SK-N-SH treated with all-trans-retinoic acid at 6 μM for 48 hours (cell line): Measurements from ENCODE around the gene SAMD1.

ENCODE experiments used
- ATAC-seq: fragments of 200-7000 bp; cut with Tn5 transposase; 3 replicates; pipeline ENCODE4 v1.9.1; 2020; ENCODE audit warnings: mild to moderate bottlenecking, moderate library complexity
- ARNTL ChIP-seq: fragments of 450-650 bp; formaldehyde crosslinking; IDR thresholded peaks from 2 replicates; pipeline ENCODE4 v1.5.0; 2020; ENCODE audit warnings: low read depth, mild to moderate bottlenecking, moderate library complexity, borderline replicate concordance
- BACH2 ChIP-seq: fragments of 250-450 bp; sonication (Bioruptor Pico); IDR thresholded peaks from 2 replicates; pipeline ENCODE4 v1.9.0; 2021; ENCODE audit warnings: mild to moderate bottlenecking, borderline replicate concordance
- CSDC2 ChIP-seq: fragments of 250-450 bp; sonication (Bioruptor Pico); IDR thresholded peaks from 2 replicates; pipeline ENCODE4 v1.5.0; 2020; ENCODE audit warnings: mild to moderate bottlenecking, moderate library complexity
- ESRRG ChIP-seq: fragments of 250-450 bp; sonication (Bioruptor Pico); IDR thresholded peaks from 2 replicates; pipeline ENCODE4 v1.6.1; 2021; ENCODE audit warnings: mild to moderate bottlenecking
- GLIS3 ChIP-seq: fragments of 250-450 bp; sonication (Bioruptor Pico); IDR thresholded peaks from 2 replicates; pipeline ENCODE4 v1.5.0; 2020; ENCODE audit warnings: mild to moderate bottlenecking, moderate library complexity
- ISL1 ChIP-seq: fragments of 250-450 bp; sonication (Bioruptor Pico); IDR thresholded peaks from 2 replicates; pipeline ENCODE4 v2.1.2; 2022; ENCODE audit warnings: mild to moderate bottlenecking, moderate library complexity
- OSR1 ChIP-seq: fragments of 250-450 bp; sonication (Bioruptor Pico); IDR thresholded peaks from 2 replicates; pipeline ENCODE4 v1.8.0; 2022; ENCODE audit warnings: moderate library complexity, mild to moderate bottlenecking, inconsistent platforms
- RARB ChIP-seq: fragments of 250-450 bp; sonication (Bioruptor Pico); IDR thresholded peaks from 2 replicates; pipeline ENCODE4 v1.8.0; 2021; ENCODE audit warnings: mild to moderate bottlenecking, moderate library complexity
- SNAI2 ChIP-seq: fragments of 250-450 bp; sonication (Bioruptor Pico); IDR thresholded peaks from 2 replicates; pipeline ENCODE4 v1.5.0; 2020; ENCODE audit warnings: mild to moderate bottlenecking, moderate library complexity
- TCF4 ChIP-seq: fragments of 250-450 bp; sonication (Bioruptor Pico); IDR thresholded peaks from 2 replicates; pipeline ENCODE4 v1.8.0; 2021; ENCODE audit warnings: mild to moderate bottlenecking, moderate library complexity, borderline replicate concordance
- TOX ChIP-seq: fragments of 250-450 bp; sonication (Bioruptor Pico); IDR thresholded peaks from 2 replicates; pipeline ENCODE4 v1.8.0; 2021; ENCODE audit warnings: mild to moderate bottlenecking, moderate library complexity, borderline replicate concordance
- ZC3H10 ChIP-seq: fragments of 250-450 bp; sonication (Bioruptor Pico); IDR thresholded peaks from 2 replicates; pipeline ENCODE4 v1.5.1; 2021; ENCODE audit warnings: mild to moderate bottlenecking, moderate library complexity
- ZFP3 ChIP-seq: fragments of 250-450 bp; sonication (Bioruptor Pico); IDR thresholded peaks from 2 replicates; pipeline ENCODE4 v1.5.0; 2020; ENCODE audit warnings: mild to moderate bottlenecking, moderate library complexity
- ZFP30 ChIP-seq: fragments of 450-650 bp; formaldehyde crosslinking; IDR thresholded peaks from 2 replicates; pipeline ENCODE4 v1.5.0; 2022; ENCODE audit warnings: mild to moderate bottlenecking, moderate library complexity
- ZNF565 ChIP-seq: fragments of 450-650 bp; formaldehyde crosslinking; conservative IDR thresholded peaks from 2 replicates; pipeline ENCODE4 v1.5.0; 2020; ENCODE audit warnings: low read depth, mild to moderate bottlenecking, moderate library complexity
- ZNF70 ChIP-seq: fragments of 450-650 bp; formaldehyde crosslinking; IDR thresholded peaks from 2 replicates; pipeline ENCODE4 v1.5.0; 2020; ENCODE audit warnings: mild to moderate bottlenecking, moderate library complexity
- ZNF8 ChIP-seq: fragments of 450-650 bp; formaldehyde crosslinking; IDR thresholded peaks from 2 replicates; pipeline ENCODE4 v1.5.0; 2020; ENCODE audit warnings: mild to moderate bottlenecking, moderate library complexity
- TF ChIP-seq, protein P1 (sequence below): fragments of 250-450 bp; sonication (Bioruptor Pico); IDR thresholded peaks from 2 replicates; pipeline ENCODE4 v1.8.0; 2020; ENCODE audit warnings: mild to moderate bottlenecking, moderate library complexity, borderline replicate concordance
- TF ChIP-seq, protein P2 (sequence below): fragments of 250-450 bp; sonication (Bioruptor Pico); IDR thresholded peaks from 2 replicates; pipeline ENCODE4 v1.5.0; 2020; ENCODE audit warnings: mild to moderate bottlenecking, moderate library complexity
- TF ChIP-seq, protein P3 (sequence below): fragments of 250-450 bp; sonication (Bioruptor Pico); IDR thresholded peaks from 2 replicates; pipeline ENCODE4 v1.8.0; 2021; ENCODE audit warnings: low read depth, mild to moderate bottlenecking, moderate library complexity, borderline replicate concordance
- TF ChIP-seq, protein P4 (sequence below): fragments of 250-450 bp; sonication (Bioruptor Pico); IDR thresholded peaks from 2 replicates; pipeline ENCODE4 v1.5.1; 2020; ENCODE audit warnings: low read depth, mild to moderate bottlenecking, moderate library complexity
- TF ChIP-seq, protein P5 (sequence below): fragments of 250-450 bp; sonication (Bioruptor Pico); IDR thresholded peaks from 2 replicates; pipeline ENCODE4 v1.5.1; 2021; ENCODE audit warnings: mild to moderate bottlenecking, moderate library complexity

SAMD1 gene

DNA sequence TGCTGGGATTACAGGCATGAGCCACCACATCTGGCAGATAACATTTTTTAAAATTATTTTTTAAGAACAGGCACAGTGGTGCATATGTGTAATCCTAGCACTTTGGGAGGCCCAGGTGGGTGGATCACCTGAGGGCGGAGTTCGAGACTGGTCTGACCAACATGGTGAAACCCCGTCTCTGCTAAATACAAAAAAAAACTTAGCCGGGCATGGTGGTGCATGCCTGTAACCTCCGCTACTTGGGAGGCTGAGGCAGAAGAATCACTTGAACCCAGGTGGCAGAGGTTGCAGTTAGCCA is 28.0 kb downstream of the SAMD1 start:
- TF ChIP-seq ZNF565 (CRISPR knock-in tag) (no peak), ZNF70 (CRISPR knock-in tag) (no peak)
- no peak for ATAC-seq

DNA sequence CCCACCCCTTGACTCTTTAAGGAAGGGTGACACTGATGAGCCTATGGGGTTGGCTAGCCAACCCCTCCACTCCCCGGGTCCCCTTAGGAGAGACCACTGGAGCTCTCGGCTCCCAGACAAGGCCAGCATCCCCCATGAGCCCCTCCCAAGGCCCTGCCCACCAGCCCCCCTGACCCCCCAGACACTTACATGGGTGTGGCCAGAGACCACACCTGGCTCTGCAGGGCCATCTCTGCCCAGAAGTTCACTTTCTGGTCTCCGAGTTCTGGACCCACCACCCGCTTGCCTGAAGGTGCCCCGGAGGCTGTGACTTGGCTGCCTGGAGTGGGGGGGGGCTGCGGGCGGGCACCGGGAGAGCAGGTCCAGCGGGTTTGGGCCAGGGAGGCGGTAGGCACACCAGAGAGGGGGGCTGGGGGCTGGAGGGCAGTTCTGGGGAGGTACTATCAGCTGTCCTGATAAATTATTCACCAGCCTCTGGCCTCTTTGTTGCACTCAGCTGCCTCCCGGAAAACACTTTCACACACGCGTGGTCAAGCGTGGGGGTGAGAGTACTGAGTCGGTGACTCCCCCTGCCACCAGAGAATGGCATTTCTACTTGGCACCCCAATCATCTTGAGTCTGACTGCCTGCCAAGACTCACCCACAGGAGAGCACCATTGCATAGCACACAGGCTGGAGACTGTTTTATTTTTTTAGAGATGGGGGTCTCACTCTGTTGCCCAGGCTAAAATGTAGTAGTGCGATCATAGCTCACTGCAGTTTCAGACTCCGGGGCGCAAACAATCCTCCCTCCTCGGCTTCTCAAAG is 28.6 kb downstream of the SAMD1 start, which contains the start of gene PALM3:
TSS of gene PALM3 (minus strand) at position 326 of the 807 bp plus-strand sequence. CDS start at position 230, 96 bp downstream.
- TF ChIP-seq, protein P1, sequence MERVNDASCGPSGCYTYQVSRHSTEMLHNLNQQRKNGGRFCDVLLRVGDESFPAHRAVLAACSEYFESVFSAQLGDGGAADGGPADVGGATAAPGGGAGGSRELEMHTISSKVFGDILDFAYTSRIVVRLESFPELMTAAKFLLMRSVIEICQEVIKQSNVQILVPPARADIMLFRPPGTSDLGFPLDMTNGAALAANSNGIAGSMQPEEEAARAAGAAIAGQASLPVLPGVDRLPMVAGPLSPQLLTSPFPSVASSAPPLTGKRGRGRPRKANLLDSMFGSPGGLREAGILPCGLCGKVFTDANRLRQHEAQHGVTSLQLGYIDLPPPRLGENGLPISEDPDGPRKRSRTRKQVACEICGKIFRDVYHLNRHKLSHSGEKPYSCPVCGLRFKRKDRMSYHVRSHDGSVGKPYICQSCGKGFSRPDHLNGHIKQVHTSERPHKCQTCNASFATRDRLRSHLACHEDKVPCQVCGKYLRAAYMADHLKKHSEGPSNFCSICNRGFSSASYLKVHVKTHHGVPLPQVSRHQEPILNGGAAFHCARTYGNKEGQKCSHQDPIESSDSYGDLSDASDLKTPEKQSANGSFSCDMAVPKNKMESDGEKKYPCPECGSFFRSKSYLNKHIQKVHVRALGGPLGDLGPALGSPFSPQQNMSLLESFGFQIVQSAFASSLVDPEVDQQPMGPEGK (CRISPR knock-in tag), result no peak
- TF ChIP-seq, protein P2, sequence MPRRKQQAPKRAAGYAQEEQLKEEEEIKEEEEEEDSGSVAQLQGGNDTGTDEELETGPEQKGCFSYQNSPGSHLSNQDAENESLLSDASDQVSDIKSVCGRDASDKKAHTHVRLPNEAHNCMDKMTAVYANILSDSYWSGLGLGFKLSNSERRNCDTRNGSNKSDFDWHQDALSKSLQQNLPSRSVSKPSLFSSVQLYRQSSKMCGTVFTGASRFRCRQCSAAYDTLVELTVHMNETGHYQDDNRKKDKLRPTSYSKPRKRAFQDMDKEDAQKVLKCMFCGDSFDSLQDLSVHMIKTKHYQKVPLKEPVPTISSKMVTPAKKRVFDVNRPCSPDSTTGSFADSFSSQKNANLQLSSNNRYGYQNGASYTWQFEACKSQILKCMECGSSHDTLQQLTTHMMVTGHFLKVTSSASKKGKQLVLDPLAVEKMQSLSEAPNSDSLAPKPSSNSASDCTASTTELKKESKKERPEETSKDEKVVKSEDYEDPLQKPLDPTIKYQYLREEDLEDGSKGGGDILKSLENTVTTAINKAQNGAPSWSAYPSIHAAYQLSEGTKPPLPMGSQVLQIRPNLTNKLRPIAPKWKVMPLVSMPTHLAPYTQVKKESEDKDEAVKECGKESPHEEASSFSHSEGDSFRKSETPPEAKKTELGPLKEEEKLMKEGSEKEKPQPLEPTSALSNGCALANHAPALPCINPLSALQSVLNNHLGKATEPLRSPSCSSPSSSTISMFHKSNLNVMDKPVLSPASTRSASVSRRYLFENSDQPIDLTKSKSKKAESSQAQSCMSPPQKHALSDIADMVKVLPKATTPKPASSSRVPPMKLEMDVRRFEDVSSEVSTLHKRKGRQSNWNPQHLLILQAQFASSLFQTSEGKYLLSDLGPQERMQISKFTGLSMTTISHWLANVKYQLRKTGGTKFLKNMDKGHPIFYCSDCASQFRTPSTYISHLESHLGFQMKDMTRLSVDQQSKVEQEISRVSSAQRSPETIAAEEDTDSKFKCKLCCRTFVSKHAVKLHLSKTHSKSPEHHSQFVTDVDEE, result no peak
- no peak for TF ChIP-seq OSR1 (CRISPR knock-in tag)
- no peak for TF ChIP-seq ARNTL (CRISPR knock-in tag)
- TF ChIP-seq ZNF8 (CRISPR knock-in tag), result no peak
- TF ChIP-seq ZNF565 (CRISPR knock-in tag), result no peak
- TF ChIP-seq TCF4, result no peak
- TF ChIP-seq TOX (CRISPR knock-in tag), result no peak
- TF ChIP-seq, protein P3, sequence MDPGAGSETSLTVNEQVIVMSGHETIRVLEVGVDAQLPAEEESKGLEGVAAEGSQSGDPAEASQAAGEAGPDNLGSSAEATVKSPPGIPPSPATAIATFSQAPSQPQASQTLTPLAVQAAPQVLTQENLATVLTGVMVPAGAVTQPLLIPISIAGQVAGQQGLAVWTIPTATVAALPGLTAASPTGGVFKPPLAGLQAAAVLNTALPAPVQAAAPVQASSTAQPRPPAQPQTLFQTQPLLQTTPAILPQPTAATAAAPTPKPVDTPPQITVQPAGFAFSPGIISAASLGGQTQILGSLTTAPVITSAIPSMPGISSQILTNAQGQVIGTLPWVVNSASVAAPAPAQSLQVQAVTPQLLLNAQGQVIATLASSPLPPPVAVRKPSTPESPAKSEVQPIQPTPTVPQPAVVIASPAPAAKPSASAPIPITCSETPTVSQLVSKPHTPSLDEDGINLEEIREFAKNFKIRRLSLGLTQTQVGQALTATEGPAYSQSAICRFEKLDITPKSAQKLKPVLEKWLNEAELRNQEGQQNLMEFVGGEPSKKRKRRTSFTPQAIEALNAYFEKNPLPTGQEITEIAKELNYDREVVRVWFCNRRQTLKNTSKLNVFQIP (CRISPR knock-in tag), result no peak
- no peak for ATAC-seq

DNA sequence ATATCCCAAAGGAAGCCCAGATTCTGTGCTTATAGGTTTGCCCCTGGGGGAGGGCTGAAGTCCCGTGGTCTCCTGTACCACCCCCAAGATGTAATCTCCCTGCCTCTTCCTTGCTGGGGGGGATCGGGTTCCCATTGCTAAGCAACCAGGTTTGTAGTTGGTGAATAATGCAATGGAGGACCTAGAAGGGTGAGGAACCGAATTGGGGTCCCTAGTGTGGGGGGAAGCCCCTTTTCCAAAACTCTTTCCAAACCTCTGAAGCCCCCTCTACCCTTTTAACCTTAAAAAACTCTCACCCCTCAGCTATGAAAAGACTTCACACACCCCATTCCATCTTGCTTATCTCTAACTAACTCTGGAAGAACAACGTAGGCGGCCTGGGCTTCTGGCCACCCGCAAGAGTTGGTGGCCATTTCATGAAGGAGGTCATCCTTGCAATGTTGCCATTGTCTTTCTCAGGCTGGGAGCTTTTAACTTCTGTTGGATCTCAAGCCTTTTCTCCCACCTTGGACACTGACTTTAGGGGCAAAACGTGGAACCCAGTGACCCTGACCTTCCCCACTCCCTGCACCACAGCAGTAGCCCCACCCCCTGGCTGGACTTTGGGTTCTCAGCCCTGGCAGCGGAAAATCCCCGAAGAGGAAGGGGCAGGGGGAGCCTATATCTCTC is 29.3 kb downstream of the SAMD1 start:
- no peak for TF ChIP-seq ARNTL (CRISPR knock-in tag)
- no peak for TF ChIP-seq ZFP30 (CRISPR knock-in tag)
- TF ChIP-seq ESRRG (CRISPR knock-in tag), result no peak
- no peak for TF ChIP-seq ZFP3 (CRISPR knock-in tag)
- no peak for TF ChIP-seq TCF4
- no peak for TF ChIP-seq ZNF8 (CRISPR knock-in tag)
- TF ChIP-seq SNAI2, result no peak
- no peak for TF ChIP-seq ZC3H10 (CRISPR knock-in tag)
- no peak for TF ChIP-seq ISL1 (CRISPR knock-in tag)
- TF ChIP-seq BACH2 (CRISPR knock-in tag), result no peak
- TF ChIP-seq, protein P4, sequence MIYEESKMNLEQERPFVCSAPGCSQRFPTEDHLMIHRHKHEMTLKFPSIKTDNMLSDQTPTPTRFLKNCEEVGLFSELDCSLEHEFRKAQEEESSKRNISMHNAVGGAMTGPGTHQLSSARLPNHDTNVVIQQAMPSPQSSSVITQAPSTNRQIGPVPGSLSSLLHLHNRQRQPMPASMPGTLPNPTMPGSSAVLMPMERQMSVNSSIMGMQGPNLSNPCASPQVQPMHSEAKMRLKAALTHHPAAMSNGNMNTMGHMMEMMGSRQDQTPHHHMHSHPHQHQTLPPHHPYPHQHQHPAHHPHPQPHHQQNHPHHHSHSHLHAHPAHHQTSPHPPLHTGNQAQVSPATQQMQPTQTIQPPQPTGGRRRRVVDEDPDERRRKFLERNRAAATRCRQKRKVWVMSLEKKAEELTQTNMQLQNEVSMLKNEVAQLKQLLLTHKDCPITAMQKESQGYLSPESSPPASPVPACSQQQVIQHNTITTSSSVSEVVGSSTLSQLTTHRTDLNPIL, result no peak
- TF ChIP-seq ZNF70 (CRISPR knock-in tag), result no peak
- TF ChIP-seq, protein P5, sequence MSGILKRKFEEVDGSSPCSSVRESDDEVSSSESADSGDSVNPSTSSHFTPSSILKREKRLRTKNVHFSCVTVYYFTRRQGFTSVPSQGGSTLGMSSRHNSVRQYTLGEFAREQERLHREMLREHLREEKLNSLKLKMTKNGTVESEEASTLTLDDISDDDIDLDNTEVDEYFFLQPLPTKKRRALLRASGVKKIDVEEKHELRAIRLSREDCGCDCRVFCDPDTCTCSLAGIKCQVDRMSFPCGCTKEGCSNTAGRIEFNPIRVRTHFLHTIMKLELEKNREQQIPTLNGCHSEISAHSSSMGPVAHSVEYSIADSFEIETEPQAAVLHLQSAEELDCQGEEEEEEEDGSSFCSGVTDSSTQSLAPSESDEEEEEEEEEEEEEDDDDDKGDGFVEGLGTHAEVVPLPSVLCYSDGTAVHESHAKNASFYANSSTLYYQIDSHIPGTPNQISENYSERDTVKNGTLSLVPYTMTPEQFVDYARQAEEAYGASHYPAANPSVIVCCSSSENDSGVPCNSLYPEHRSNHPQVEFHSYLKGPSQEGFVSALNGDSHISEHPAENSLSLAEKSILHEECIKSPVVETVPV, result no peak
- TF ChIP-seq OSR1 (CRISPR knock-in tag), result no peak
- TF ChIP-seq CSDC2, result no peak
- no peak for TF ChIP-seq RARB
- no peak for TF ChIP-seq ZNF565 (CRISPR knock-in tag)
- TF ChIP-seq GLIS3 (CRISPR knock-in tag), result no peak
- no peak for TF ChIP-seq TOX (CRISPR knock-in tag)
- TF ChIP-seq, protein P3 (CRISPR knock-in tag), result no peak
- no peak for ATAC-seq
